Liver (tissue), 3 donors: ENCODE results near the gene TNS1.

ENCODE experiments used
- CTCF ChIP-seq: fragments of 150-350 bp; IDR thresholded peaks from 2 replicates; pipeline ENCODE4 v1.5.1; 2017; ENCODE audit warnings: improper control_type of control experiment, low read depth, low read length; ENCODE audit not compliant: missing input control
- EGR1 ChIP-seq, 2 donors: IDR thresholded peaks; 2 replicates each; pipeline ENCODE4 v1.6.1; 2016 to 2018; ENCODE audit warnings: antibody characterized with exemption in 2 of 2, low read depth in 2 of 2
- FOXA1 ChIP-seq: IDR thresholded peaks from 2 replicates; pipeline ENCODE4 v1.6.1; 2016; ENCODE audit warnings: antibody characterized with exemption
- JUND ChIP-seq, 2 donors: IDR thresholded peaks; 2 replicates each; pipeline ENCODE4 v1.6.1; 2016; ENCODE audit warnings: antibody characterized with exemption in 2 of 2
- MAX ChIP-seq: IDR thresholded peaks from 2 replicates; pipeline ENCODE4 v1.6.1; 2016; ENCODE audit warnings: antibody characterized with exemption
- NR2F2 ChIP-seq: IDR thresholded peaks from 2 replicates; pipeline ENCODE4 v1.6.1; 2016; ENCODE audit warnings: antibody characterized with exemption
- RAD21 ChIP-seq, 2 donors: IDR thresholded peaks; 2 replicates each; pipeline ENCODE4 v1.6.1; 2016; ENCODE audit warnings: antibody characterized with exemption in 2 of 2, mild to moderate bottlenecking in 2 of 2
- REST ChIP-seq: IDR thresholded peaks from 2 replicates; pipeline ENCODE4 v1.6.1; 2016; ENCODE audit warnings: antibody characterized with exemption, mild to moderate bottlenecking
- donor health status: healthy.
- donor health status: healthy.

GRCh38 chr2:218015586-218016521, 13.1 kb upstream of the TNS1 start:
- no peak for TF ChIP-seq CTCF
- TF ChIP-seq REST: no peak
- TF ChIP-seq NR2F2: no peak
- no peak for TF ChIP-seq JUND (IDR thresholded peaks at IDR 0.05)
- TF ChIP-seq FOXA1: no peak
- TF ChIP-seq RAD21 (IDR thresholded peaks at IDR 0.05): no peak
- no peak for TF ChIP-seq MAX
- TF ChIP-seq EGR1 (IDR thresholded peaks at IDR 0.05; ENCODE audit: low read depth in 2 of 2): no peak
